ENCODE measurements around the gene HABP4.

Gene HABP4

DNA sequence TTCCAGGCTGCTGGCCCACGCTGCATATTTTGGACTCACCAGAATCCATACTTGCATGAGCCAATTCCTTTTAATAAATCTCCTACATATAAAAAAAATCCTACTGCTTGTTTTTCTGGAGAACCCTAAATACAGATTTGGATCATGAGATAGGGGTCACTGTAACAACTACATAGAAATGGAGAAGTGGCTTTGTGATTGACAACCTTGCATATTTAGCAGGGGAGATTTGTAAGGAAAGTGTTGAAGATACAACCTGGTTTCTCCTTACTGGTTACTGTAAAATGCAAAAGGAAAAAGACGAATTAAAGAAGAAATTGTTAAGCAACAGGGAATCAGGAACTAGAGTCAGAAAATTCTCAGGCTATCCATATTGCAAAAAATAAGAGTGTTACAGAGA, 74.8 kb downstream of the HABP4 start:
- no peaks in the 10 kb centered on the region for H3K27me3 ChIP-seq (ENCODE audit: insufficient read depth, poor library complexity, severe bottlenecking)

GRCh38 chr9:96532173-96532572, 82.2 kb downstream of the HABP4 start:
- TF ChIP-seq REST (IDR thresholded peaks at IDR 0.05; ENCODE audit: insufficient replicate concordance, low read depth) (no peak), CTCF (IDR thresholded peaks at IDR 0.05; ENCODE audit: insufficient read depth, low read length) (no peak), POLR2AphosphoS5 (IDR thresholded peaks at IDR 0.05; ENCODE audit: low read depth) (no peak), SPI1 (IDR thresholded peaks at IDR 0.05; ENCODE audit: borderline replicate concordance, low read depth) (no peak), GABPA (IDR thresholded peaks at IDR 0.05; ENCODE audit: low read depth) (no peak)
- no peak overlapping the region for H3K4me3 ChIP-seq (replicated peaks; ENCODE audit: insufficient read depth, low read length)
- no peak overlapping the region for H3K27ac ChIP-seq (replicated peaks)
- DNase-seq (ENCODE audit: low read depth in 1 of 2, low spot score in 1 of 2), result no peak
- no peaks in the 10 kb centered on the region for H3K27me3 ChIP-seq (ENCODE audit: insufficient read depth, poor library complexity, severe bottlenecking)

More for the DNA sequence above, 74.8 kb downstream of the HABP4 start:
- Histone ChIP-seq H3K4me3 (replicated peaks; ENCODE audit: insufficient read depth, low read length) (no peak overlapping the region), H3K27ac (replicated peaks) (no peak overlapping the region)
- no peak for TF ChIP-seq GABPA (IDR thresholded peaks at IDR 0.05; ENCODE audit: low read depth)
- peak; percentile 65; the same call in 1 of the 2 replicates for TF ChIP-seq SPI1 (IDR thresholded peaks at IDR 0.05; ENCODE audit: borderline replicate concordance, low read depth)
- DNase-seq (ENCODE audit: low read depth in 1 of 2, low spot score in 1 of 2), result no peak

GRCh38 chr9:96540106-96540505, 90.1 kb downstream of the HABP4 start:
- Histone ChIP-seq H3K27ac (replicated peaks) (no peak overlapping the region), H3K27me3 (ENCODE audit: insufficient read depth, poor library complexity, severe bottlenecking) (no peaks in the 10 kb centered on the region), H3K4me3 (replicated peaks; ENCODE audit: insufficient read depth, low read length) (no peak overlapping the region)
- DNase-seq (ENCODE audit: low read depth in 1 of 2, low spot score in 1 of 2), result no peak
- TF ChIP-seq GABPA (IDR thresholded peaks at IDR 0.05; ENCODE audit: low read depth), result no peak
